Spleen (tissue), 7 donors: Measurements from ENCODE around the gene ADAMTS20.

Experiments
- POLR2A ChIP-seq, 3 donors: fragments of 450-650 bp; IDR thresholded peaks; one replicate each; pipeline ENCODE4 v1.5.1; 2017; ENCODE audit warnings: antibody characterized with exemption in 3 of 3, mild to moderate bottlenecking in 1 of 3
- TF ChIP-seq, protein P1 (sequence below), 11 experiments: fragments of 200-600 bp in 7 of 11; fragments of 450-650 bp in 4 of 11; sonication (generic) in 4 of 11; IDR thresholded peaks in 8 of 11; conservative IDR thresholded peaks in 3 of 11; 1 replicate in 7 of 11; 2 replicates in 4 of 11; pipeline versions ENCODE4 v1.4.0 to v1.8.0; 2016 to 2021; ENCODE audit warnings: antibody characterized with exemption in 11 of 11, inconsistent platforms in 4 of 11, mild to moderate bottlenecking in 1 of 11
- donor health status: DM: no; HTN: no; CAD: no; lungs with moderate emphysema.
- donor health status: DM: no; HTN: no; CAD: no.
- donor health status: DM: no; HTN: no; CAD: no.

DNA sequence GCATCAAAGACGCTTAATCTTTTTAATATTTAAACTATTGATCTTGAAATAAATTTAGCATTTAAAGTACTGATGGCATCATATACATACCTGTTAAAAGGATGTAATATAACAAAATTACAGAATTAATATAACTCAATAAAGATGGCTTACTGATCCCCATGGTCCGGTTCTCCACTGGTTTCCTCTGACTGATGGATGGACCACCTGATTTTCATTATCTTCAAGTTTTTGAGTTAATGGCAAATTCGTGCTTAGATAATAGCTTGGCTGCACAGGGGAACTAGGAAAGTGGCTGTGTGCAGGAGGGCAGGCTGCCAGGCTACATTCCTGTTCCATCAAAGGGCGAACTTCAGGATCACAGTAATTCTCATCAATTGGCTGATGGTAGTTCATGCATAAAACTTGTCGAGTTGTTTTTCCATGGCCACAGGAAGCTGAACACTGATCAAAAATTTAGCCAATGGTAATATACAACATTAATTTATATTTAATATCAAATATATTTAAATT lies 123.9 kb downstream of the ADAMTS20 start:
- TF ChIP-seq, protein P1, sequence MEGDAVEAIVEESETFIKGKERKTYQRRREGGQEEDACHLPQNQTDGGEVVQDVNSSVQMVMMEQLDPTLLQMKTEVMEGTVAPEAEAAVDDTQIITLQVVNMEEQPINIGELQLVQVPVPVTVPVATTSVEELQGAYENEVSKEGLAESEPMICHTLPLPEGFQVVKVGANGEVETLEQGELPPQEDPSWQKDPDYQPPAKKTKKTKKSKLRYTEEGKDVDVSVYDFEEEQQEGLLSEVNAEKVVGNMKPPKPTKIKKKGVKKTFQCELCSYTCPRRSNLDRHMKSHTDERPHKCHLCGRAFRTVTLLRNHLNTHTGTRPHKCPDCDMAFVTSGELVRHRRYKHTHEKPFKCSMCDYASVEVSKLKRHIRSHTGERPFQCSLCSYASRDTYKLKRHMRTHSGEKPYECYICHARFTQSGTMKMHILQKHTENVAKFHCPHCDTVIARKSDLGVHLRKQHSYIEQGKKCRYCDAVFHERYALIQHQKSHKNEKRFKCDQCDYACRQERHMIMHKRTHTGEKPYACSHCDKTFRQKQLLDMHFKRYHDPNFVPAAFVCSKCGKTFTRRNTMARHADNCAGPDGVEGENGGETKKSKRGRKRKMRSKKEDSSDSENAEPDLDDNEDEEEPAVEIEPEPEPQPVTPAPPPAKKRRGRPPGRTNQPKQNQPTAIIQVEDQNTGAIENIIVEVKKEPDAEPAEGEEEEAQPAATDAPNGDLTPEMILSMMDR (IDR thresholded peaks at IDR 0.05 in 8 of 11, conservative IDR thresholded peaks at IDR 0.05 in 3 of 11) = no peak
- TF ChIP-seq POLR2A (IDR thresholded peaks at IDR 0.05) = no peak
